ENCODE results near the gene DCAF15.

DNA sequence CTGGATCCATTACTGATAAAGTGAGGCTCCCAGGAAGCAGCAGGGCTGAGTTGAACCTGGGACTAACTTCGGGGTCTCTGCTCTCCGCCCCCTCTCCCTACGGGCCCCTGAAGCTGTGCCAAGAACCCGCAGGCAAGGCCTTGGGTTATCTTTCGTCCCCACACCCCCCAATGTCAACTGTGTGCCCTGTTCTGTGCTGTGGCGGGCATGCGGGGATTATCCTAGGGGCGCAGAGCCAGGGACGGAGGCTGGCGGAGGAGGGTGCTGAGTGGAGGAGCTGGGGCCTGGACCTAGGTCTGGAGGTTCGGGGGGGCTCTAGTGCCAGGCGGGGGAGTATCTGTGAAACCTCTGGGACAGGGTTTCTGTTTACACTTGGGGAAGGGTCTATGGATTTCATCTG is 27.4 kb downstream of the DCAF15 start:
- TF ChIP-seq CTCF (IDR thresholded peaks at IDR 0.05) = no peak
- TF ChIP-seq POLR2A (IDR thresholded peaks at IDR 0.05) = no peak
